ENCODE data around the gene XPR1.

- no peak for TF ChIP-seq CTCF (IDR thresholded peaks at IDR 0.05)
- TF ChIP-seq EP300 (IDR thresholded peaks at IDR 0.05): no peak
- no peak for TF ChIP-seq POLR2AphosphoS5 (IDR thresholded peaks at IDR 0.05)
- no peak for TF ChIP-seq POLR2A (IDR thresholded peaks at IDR 0.05)
Measured at GRCh38 chr1:180881806-180882509, 250.1 kb downstream of the XPR1 start.
